Upper lobe of right lung (tissue), 1 donor: ENCODE results near the gene ISCU. TPM values are rescaled to one million over a fixed set of nuclear protein-coding genes. Genes with fewer than 3 reads are reported as not detected.
"Not testable (repeated sequence)": the region's sequence is repeated elsewhere in the genome, so short reads cannot be mapped to it uniquely, and the experiment has no call there.

Experiments
- ATAC-seq: fragments of 200-7000 bp; cut with Tn5 transposase; one replicate; pipeline ENCODE4 v1.9.1; 2020; ENCODE audit warnings: mild to moderate bottlenecking, moderate library complexity
- DNase-seq: peaks from one replicate; pipeline ENCODE4 v3.0.0-alpha.2; 2020
- H3K27ac ChIP-seq: fragments of 200-600 bp; one replicate; pipeline ENCODE4 v1.8.0; 2022
- H3K27me3 ChIP-seq: fragments of 200-600 bp; one replicate; pipeline ENCODE4 v1.8.0; 2022; ENCODE audit warnings: mild to moderate bottlenecking
- H3K36me3 ChIP-seq: fragments of 200-600 bp; one replicate; pipeline ENCODE4 v1.8.0; 2022
- H3K4me1 ChIP-seq: fragments of 200-600 bp; one replicate; pipeline ENCODE4 v1.8.0; 2022
- H3K4me3 ChIP-seq: fragments of 200-600 bp; one replicate; pipeline ENCODE4 v1.8.0; 2022; ENCODE audit warnings: mild to moderate bottlenecking
- H3K9me3 ChIP-seq: fragments of 200-600 bp; one replicate; pipeline ENCODE4 v1.8.0; 2022
- CTCF ChIP-seq: fragments of 200-600 bp; IDR thresholded peaks from one replicate; pipeline ENCODE4 v1.8.0; 2022; ENCODE audit warnings: antibody characterized with exemption
- intact Hi-C: fragments of 100-400 bp; cut with DNase I; formaldehyde crosslinking; loops from one replicate; pipeline ENCODE4 v1.11.0; 2022
- total RNA-seq: library from RNA; stranded (reverse); fragmentation: NEBNext Ultra II Directional; extraction: Animal tissue kit (Norgen Biotek cat#: 25700); gene quantifications from one replicate; pipeline ENCODE4 v1.2.1, GENCODE V29; 2021
- donor health status: DM: no; HTN: yes; CAD: no; lungs with severe emphysema.

ISCU gene
- total RNA-seq, 1 donor from 2014 or later: 138 TPM

- H3K36me3 ChIP-seq: no peaks in the 10 kb centered on the region
- H3K4me3 ChIP-seq: no peak overlapping the region
- DNase-seq (no peak), ATAC-seq (no peak)
- no peaks in the 10 kb centered on the region for H3K4me1 ChIP-seq
- H3K27ac ChIP-seq: no peak overlapping the region
- H3K27me3 ChIP-seq: no peaks in the 10 kb centered on the region
- intact Hi-C loops: no loop called here
- no peaks in the 10 kb centered on the region for H3K9me3 ChIP-seq
- no peak for TF ChIP-seq CTCF
Measured at GRCh38 chr12:108589840-108590229, 27.4 kb downstream of the ISCU start.

DNA sequence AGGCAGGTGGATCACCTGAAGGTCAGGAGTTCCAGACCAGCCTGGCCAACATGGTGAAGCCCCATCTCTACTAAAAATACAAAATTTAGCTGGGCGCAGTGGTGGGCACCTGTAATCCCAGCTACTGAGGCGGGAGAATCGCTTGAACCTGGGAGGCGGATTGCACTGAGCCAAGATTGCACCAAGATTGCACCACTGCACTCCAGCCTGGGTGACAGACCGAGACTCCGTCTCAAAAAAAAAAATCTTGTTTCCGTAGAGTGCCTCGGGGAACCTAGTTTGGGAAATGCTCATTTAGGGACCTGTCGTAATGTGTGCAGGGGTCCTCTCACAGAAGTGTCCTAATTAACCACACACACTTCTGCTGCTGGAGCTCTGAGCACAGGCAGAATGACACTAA lies 28.1 kb downstream of the ISCU start:
- H3K27ac ChIP-seq, H3K9me3 ChIP-seq, H3K4me3 ChIP-seq, H3K36me3 ChIP-seq, intact Hi-C loops, H3K27me3 ChIP-seq, ATAC-seq, H3K4me1 ChIP-seq, DNase-seq: not testable (repeated sequence)

DNA sequence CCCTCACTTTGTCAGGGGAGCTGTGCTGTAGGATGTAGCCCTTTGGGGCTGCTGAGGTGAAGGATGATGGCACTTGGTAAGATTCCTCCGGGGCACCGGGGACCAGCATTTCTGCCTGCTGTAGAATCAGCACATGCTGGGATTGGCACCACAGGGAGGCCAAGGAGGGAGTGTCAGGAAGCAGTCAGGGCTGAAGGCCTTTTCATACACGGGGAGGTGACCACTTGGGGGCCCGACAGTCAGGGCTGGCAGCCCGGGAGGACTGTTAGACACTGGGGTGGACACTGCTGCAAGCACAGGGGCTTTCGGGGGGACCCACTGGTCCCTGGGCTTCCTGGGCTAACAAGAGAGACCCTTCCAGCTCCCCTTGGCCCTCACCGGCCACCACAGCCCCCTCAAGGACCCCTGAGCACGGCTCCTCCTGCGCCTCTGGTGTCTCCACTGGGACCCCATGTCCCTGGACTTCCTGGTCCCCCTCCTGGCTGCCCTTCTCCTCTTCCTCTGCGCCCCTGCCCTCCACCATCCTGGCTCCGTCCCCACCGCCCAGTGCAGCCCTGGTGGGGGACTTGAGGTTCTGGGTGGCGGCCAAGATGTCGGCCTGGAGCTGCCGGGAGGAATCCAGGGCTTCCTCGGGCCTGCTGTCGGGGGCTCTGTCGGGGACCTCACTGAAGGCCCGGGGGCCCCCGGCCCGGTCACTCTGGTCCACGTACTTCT lies 29.0 kb downstream of the ISCU start:
- H3K4me3 ChIP-seq: no peak overlapping the region
- no peaks in the 10 kb centered on the region for H3K4me1 ChIP-seq
- H3K9me3 ChIP-seq: no peaks in the 10 kb centered on the region
- no peaks in the 10 kb centered on the region for H3K36me3 ChIP-seq
- ATAC-seq: no peak
- no peaks in the 10 kb centered on the region for H3K27me3 ChIP-seq
- no peak for TF ChIP-seq CTCF
- intact Hi-C loops: no loop called here
- H3K27ac ChIP-seq: no peak overlapping the region
- DNase-seq: no peak

GRCh38 chr12:108592033-108592909 lies 29.9 kb downstream of the ISCU start:
- no peaks in the 10 kb centered on the region for H3K9me3 ChIP-seq
- H3K36me3 ChIP-seq: no peaks in the 10 kb centered on the region
- no peak overlapping the region for H3K27ac ChIP-seq
- no peaks in the 10 kb centered on the region for H3K4me1 ChIP-seq
- TF ChIP-seq CTCF: no peak
- no peak overlapping the region for H3K4me3 ChIP-seq
- ATAC-seq (no peak), DNase-seq (no peak)
- no peaks in the 10 kb centered on the region for H3K27me3 ChIP-seq
- intact Hi-C loops: no loop called here

- H3K4me3 ChIP-seq: no peak overlapping the region
- no peaks in the 10 kb centered on the region for H3K4me1 ChIP-seq
- intact Hi-C loops: no loop called here
- H3K27ac ChIP-seq: no peak overlapping the region
- H3K9me3 ChIP-seq: no peaks in the 10 kb centered on the region
- TF ChIP-seq CTCF: no peak
- H3K27me3 ChIP-seq: no peaks in the 10 kb centered on the region
- ATAC-seq (no peak), DNase-seq (no peak)
- no peaks in the 10 kb centered on the region for H3K36me3 ChIP-seq
Measured at GRCh38 chr12:108594323-108594903, 32.0 kb downstream of the ISCU start.
